Left ventricle myocardium inferior (tissue), 1 donor: Measurements from ENCODE around the gene COPS4. TPM values are rescaled to one million over a fixed set of nuclear protein-coding genes. Genes with fewer than 3 reads are reported as not detected.
"Not testable (repeated sequence)": the region's sequence is repeated elsewhere in the genome, so short reads cannot be mapped to it uniquely, and the experiment has no call there.

Experiments
- DNase-seq: peaks from one replicate; pipeline ENCODE4 v3.0.0-alpha.2; 2020
- H3K27ac ChIP-seq: fragments of 200-600 bp; replicated peaks from 2 replicates; pipeline ENCODE4 v1.8.0; 2021
- H3K27me3 ChIP-seq: fragments of 200-600 bp; 2 replicates; pipeline ENCODE4 v1.8.0; 2021; ENCODE audit warnings: low read depth
- H3K36me3 ChIP-seq: fragments of 200-600 bp; 2 replicates; pipeline ENCODE4 v1.8.0; 2021
- H3K4me1 ChIP-seq: fragments of 200-600 bp; 2 replicates; pipeline ENCODE4 v1.8.0; 2021
- H3K4me3 ChIP-seq: fragments of 200-600 bp; 2 replicates; pipeline ENCODE4 v1.8.0; 2021; ENCODE audit warnings: mild to moderate bottlenecking, moderate library complexity
- H3K9me3 ChIP-seq: fragments of 200-600 bp; replicated peaks from 2 replicates; pipeline ENCODE4 v1.8.0; 2021
- CTCF ChIP-seq: fragments of 200-600 bp; IDR thresholded peaks from 2 replicates; pipeline ENCODE4 v1.8.0; 2021; ENCODE audit warnings: antibody characterized with exemption, mild to moderate bottlenecking, borderline replicate concordance
- intact Hi-C: fragments of 100-400 bp; cut with micrococcal nuclease; formaldehyde crosslinking; loops from one replicate; pipeline ENCODE4 v1.11.0; 2022
- total RNA-seq: library from RNA; stranded (reverse); fragmentation: NEBNext Ultra II Directional; extraction: Animal tissue kit (Norgen Biotek cat#: 25700); gene quantifications from one replicate; pipeline ENCODE4 v1.2.1, GENCODE V29; 2021
- donor health status: DM: no; HTN: yes; CAD: no; lungs with severe emphysema.

Gene COPS4
- total RNA-seq, 1 donor from 2014 or later, result 53.6 TPM

- Histone ChIP-seq H3K27ac (no peak overlapping the region), H3K9me3 (no peaks in the 10 kb centered on the region), H3K36me3 (no peaks in the 10 kb centered on the region), H3K4me1 (peaks cover 17% of the 10 kb centered on the region), H3K27me3 (peaks cover 8% of the 10 kb centered on the region), H3K4me3 (no peak overlapping the region)
- DNase-seq, result no peak
- intact Hi-C loops, result no loop called here
- TF ChIP-seq CTCF, result no peak
These were observed 72.6 kb downstream of the COPS4 start for GRCh38 chr4:83107631-83108030.

GRCh38 chr4:83108101-83108861 lies 73.3 kb downstream of the COPS4 start:
- DNase-seq, result no peak
- H3K27me3 ChIP-seq, result peaks cover 10% of the 10 kb centered on the region
- peaks cover 17% of the 10 kb centered on the region for H3K4me1 ChIP-seq
- no peak overlapping the region for H3K4me3 ChIP-seq
- TF ChIP-seq CTCF, result no peak
- no peaks in the 10 kb centered on the region for H3K9me3 ChIP-seq
- intact Hi-C loops, result no loop called here
- no peaks in the 10 kb centered on the region for H3K36me3 ChIP-seq
- no peak overlapping the region for H3K27ac ChIP-seq

GRCh38 chr4:83109480-83110222 lies 74.7 kb downstream of the COPS4 start:
- intact Hi-C loops, result no loop called here
- H3K9me3 ChIP-seq, result no peaks in the 10 kb centered on the region
- TF ChIP-seq CTCF, result no peak
- peak overlapping the region; percentile 73 for H3K4me3 ChIP-seq
- H3K4me1 ChIP-seq, result peaks cover 17% of the 10 kb centered on the region
- H3K36me3 ChIP-seq, result no peaks in the 10 kb centered on the region
- DNase-seq, result peak; percentile 26
- H3K27ac ChIP-seq, result peak overlapping the region; percentile 27
- H3K27me3 ChIP-seq, result peaks cover 13% of the 10 kb centered on the region

- Histone ChIP-seq H3K9me3 (no peaks in the 10 kb centered on the region), H3K4me1 (peaks cover 17% of the 10 kb centered on the region), H3K27ac (peak overlapping the region; percentile 27), H3K27me3 (peaks cover 13% of the 10 kb centered on the region), H3K36me3 (no peaks in the 10 kb centered on the region), H3K4me3 (peak overlapping the region; percentile 73)
- intact Hi-C loops, result no loop called here
- TF ChIP-seq CTCF, result peak; percentile 59
- peak; percentile 82 for DNase-seq
These were observed 75.4 kb downstream of the COPS4 start for GRCh38 chr4:83110223-83110945.

- H3K27ac ChIP-seq, result no peak overlapping the region
- intact Hi-C loops, result no loop called here
These were observed 76.2 kb downstream of the COPS4 start for GRCh38 chr4:83110970-83111750.

GRCh38 chr4:83111751-83112141 lies 76.8 kb downstream of the COPS4 start:
- DNase-seq, H3K4me3 ChIP-seq, H3K27ac ChIP-seq, H3K36me3 ChIP-seq, H3K9me3 ChIP-seq, intact Hi-C loops: not testable (repeated sequence)
- Histone ChIP-seq H3K27me3 (peaks cover 13% of the 10 kb centered on the region), H3K4me1 (peaks cover 17% of the 10 kb centered on the region)

More at GRCh38 chr4:83110970-83111750, 76.2 kb downstream of the COPS4 start:
- Histone ChIP-seq H3K36me3 (no peaks in the 10 kb centered on the region), H3K9me3 (no peaks in the 10 kb centered on the region), H3K4me3 (peak overlapping the region; percentile 73), H3K27me3 (peaks cover 13% of the 10 kb centered on the region), H3K4me1 (peaks cover 17% of the 10 kb centered on the region)
- no peak for DNase-seq
- no peak for TF ChIP-seq CTCF
